ENCODE results near the gene ZNF385A.
"Not testable (repeated sequence)": the region's sequence is repeated elsewhere in the genome, so short reads cannot be mapped to it uniquely, and the experiment has no call there.

ZNF385A gene

DNA sequence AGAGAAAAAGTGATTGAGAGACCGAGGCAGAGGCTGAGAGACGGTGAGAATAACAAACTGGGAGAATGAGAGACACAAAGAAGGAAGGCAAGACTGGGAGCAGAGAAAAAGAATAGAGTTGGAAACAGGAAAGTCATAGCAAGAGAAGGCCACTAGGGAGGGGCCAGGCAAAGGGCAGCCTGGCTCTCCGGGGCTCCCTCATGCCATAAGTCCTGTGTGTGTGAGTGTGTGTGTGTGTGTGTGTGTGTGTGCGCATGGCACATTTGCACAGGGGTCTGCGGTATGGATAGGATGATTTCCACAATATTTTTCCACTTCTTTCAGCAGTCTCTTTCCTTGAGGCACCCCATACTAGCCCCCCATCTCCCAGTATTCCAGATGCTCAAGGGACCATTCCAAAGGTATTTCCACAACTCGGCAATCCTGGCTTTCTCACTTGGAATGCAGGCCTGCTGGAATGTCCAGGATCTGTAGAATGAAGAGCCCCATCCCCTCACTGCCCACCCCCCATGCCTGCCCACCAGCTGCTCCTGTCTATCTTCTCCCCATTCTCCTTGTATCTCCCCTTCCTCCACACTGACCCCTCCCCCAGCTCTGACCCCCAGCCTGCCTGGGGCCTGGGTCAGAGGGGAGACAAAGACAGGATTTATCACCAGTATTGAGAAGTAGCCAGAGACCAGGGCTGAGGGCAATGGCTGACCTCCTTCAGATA lies 29.3 kb downstream of the ZNF385A start:
- DNase-seq (ENCODE audit: low spot score): no peak

DNA sequence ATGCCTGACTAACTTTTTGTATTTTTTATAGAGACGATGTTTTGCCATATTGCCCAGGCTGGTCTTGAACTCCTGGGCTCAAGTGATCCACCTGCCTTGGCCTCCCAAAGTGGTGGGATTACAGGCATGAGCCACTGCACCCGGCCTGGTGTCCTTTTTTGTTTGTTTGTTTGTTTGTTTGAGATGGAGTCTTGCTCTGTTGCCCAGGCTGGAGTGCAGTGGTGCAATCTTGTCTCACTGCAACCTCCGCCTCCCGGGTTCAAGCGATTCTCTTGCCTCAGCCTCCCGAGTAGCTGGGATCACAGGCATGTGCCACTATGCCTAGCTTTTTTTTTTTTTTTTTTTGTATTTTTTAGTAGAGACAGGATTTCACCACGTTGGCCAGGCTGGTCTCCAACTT lies 30.3 kb downstream of the ZNF385A start:
- not testable (repeated sequence) for DNase-seq (ENCODE audit: low spot score)

DNA sequence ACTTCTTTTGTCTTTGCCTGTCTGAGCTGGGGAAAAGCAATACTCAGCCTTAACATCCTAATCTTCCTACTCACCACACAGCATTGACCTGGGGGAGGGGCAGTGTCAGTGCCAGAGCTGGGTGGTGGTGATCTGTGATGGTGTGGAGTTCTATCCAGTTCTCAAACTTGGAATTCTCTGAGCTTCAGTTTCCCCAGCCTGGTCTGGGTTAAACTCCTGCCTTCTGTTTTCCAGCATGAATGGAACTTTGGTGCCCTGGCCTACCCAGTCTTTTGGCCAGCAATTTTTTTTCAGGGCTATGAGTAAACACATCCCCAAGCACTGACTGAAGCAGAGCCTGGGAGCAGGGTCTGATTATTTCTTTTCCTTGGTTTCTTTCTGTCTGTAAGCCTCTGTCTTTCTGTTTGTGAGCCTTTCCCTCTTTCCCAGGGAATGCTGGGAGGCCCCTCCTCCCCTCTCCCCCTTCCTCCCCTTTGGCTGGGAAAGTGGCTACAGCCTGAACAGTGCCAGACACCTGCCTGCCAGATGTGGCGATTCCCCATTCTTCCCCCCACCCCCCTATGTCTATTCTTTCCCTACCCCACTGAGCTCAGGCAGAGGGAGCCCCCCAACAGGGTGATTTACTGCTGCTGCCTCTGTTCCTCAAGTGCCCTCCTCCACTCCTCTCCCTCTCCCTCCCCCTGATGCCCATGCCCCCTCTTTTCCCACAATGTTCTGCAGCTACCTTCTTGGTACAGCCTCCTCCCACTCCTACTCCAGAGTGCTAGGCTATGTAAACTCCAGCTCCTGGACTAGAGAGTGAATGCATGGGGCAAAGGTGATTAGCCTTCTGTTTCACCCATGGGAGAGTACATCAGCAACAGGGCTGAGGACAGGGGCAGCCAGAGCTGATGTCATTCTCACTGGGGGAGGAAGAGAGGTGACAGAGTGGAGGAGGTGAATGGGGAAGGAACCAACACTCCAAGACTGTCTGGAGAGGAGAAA lies 31.4 kb downstream of the ZNF385A start:
- peak; percentile 29 for DNase-seq (ENCODE audit: low spot score)

- peak; percentile 59 for DNase-seq (ENCODE audit: low spot score)
Observed at GRCh38 chr12:54352022-54352531, 32.5 kb downstream of the ZNF385A start.

GRCh38 chr12:54351341-54351740 lies 33.2 kb downstream of the ZNF385A start:
- DNase-seq (ENCODE audit: low spot score): no peak

- DNase-seq (ENCODE audit: low spot score): peak; percentile 31
Observed at GRCh38 chr12:54350743-54351142, 33.8 kb downstream of the ZNF385A start.

DNA sequence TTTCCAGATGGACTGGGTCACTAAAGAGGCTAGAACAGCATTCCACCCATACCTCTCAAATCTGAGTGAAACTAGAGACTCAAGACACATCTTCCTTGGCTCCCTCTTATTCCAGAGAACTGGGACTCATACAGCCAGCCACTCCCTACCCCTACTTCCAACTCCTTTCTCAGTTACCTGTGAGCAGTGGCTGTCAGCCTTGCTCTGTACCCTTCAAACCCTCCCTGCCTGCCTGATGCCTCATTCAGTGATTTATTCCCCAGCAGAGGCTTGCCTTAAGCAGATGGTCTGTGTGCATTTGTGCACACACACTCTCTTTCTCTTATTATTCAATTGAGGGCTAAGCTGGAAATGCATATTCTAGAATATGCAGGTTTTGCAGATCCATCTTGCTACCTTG lies 34.9 kb downstream of the ZNF385A start:
- no peak for DNase-seq (ENCODE audit: low spot score)

- DNase-seq (ENCODE audit: low spot score): no peak
Observed at GRCh38 chr12:54349036-54349435, 35.5 kb downstream of the ZNF385A start.

GRCh38 chr12:54341378-54342300 lies 42.9 kb downstream of the ZNF385A start:
- no peak for DNase-seq (ENCODE audit: low spot score)

DNA sequence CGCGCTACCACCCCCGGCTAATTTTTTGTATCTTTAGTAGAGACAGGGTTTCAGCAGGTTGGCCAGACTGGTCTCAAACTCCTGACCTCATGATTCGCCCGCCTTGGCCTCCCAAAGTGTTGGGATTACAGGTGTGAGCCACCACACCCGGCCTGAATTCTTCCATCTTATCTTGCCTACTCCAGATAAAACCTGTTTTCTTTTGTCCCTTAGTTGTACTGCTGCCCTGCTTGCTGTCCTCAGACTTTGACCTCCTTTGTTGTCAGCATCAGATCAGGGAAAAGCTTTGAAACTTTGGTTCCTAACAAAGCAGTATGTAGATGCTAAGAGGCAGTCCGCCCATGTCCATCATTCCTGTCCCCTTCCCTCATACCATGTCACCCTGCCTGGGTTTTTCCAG lies 43.7 kb downstream of the ZNF385A start:
- DNase-seq (ENCODE audit: low spot score): no peak

- DNase-seq (ENCODE audit: low spot score): no peak
Observed at GRCh38 chr12:54338698-54339296, 45.7 kb downstream of the ZNF385A start.

DNA sequence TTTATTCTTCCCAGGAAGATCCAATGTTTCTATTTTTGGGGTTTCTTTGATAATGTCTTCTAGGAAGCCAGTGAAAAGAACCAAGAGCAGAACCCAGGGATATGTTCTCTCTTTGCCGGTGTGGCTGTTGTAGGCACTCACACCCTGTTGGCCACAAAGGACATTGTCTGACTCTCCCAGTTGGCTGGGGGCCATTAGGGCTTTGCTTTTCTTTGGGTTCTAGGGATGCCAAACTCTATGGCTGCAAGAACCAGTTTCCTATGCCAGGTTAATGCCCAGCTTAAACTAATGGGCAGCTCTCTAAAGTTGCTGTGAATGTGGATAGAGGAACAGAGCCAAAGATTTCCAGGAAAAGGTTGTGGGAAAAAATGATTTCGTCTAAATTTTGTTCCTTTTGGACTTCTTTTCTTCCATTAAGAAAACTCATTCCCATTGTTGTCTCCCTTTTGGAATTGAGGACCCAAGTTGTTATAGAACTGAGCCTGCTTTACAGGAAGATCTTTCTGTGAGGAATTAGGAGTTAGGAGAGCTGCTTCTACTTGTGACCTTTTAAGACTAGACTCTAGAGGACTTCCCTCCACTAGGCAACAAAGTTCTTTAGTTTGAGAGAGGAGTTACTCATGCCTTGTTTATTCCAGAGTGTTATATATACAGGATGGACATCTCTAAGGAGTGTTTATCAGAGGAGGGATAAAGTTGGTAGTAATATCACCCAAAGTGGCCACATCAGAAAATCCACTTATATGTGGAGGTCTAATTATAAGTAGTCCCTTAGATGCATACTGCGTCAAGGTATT lies 46.5 kb downstream of the ZNF385A start:
- no peak for DNase-seq (ENCODE audit: low spot score)

GRCh38 chr12:54337280-54337842 lies 47.2 kb downstream of the ZNF385A start:
- no peak for DNase-seq (ENCODE audit: low spot score)

DNA sequence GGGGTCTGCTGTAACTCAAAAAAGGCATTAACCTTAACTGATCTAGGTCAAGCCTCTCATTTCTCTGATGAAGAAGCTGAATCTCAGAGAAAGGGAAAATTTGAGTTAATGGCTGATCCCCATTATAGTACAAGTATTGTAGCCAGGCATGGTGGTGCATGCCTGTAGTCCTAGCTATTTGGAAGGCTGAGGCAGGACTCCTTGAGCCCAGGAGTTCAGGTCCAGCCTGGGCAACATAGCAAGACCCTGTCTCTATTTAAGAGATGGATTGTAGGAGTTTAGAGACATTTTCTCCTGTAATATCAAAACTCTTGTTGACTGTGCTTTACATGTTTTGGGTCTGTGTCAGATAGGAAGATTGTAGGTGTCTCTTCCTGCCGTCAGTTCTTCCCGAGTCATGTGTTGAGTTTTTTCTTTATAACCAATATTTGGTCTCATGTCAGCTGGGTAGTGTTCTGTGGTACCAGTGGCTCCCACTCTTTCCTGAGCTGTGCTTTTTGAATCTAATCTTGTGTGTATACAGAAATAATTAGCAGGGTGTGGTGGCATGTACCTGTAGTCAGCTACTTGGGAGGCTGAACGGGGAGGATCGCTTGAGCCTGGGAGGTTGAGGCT lies 51.0 kb downstream of the ZNF385A start:
- no peak for DNase-seq (ENCODE audit: low spot score)

DNA sequence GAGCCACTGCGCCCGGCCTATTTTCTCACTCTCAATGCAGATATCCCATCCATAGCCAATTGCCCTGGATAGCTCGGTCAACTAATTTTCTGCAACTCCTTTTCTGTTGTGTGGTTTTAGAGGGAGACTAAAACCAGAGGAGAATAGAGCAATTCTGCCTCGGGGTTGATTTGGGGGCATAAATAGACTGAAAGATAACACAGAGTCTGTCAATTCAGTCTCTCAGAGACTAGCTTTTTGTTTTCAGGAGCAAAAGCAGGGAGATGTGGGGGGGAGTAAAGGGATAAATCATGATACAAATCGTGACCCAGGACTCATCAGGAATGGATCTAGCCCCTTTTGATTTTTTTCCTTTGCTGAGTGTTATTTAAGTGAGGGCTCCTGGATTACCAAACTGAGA lies 53.1 kb downstream of the ZNF385A start:
- DNase-seq (ENCODE audit: low spot score): no peak

- no peak for DNase-seq (ENCODE audit: low spot score)
Observed at GRCh38 chr12:54330442-54330841, 54.1 kb downstream of the ZNF385A start.

- no peak for DNase-seq (ENCODE audit: low spot score)
Observed at GRCh38 chr12:54329759-54330158, 54.8 kb downstream of the ZNF385A start.

- no peak for DNase-seq (ENCODE audit: low spot score)
Observed at GRCh38 chr12:54328595-54329337, 55.8 kb downstream of the ZNF385A start.

All from iPS-NIHi11 (cell line).